ENCODE results near the gene FSHR. TPM values are rescaled to one million over a fixed set of nuclear protein-coding genes. Genes with fewer than 3 reads are reported as not detected.

The FSHR gene
- total and polyA plus RNA-seq, 2 of the 8 experiments (the other 6 are each of a cell fraction or from before 2014, with no cell fraction given) = not detected

DNA sequence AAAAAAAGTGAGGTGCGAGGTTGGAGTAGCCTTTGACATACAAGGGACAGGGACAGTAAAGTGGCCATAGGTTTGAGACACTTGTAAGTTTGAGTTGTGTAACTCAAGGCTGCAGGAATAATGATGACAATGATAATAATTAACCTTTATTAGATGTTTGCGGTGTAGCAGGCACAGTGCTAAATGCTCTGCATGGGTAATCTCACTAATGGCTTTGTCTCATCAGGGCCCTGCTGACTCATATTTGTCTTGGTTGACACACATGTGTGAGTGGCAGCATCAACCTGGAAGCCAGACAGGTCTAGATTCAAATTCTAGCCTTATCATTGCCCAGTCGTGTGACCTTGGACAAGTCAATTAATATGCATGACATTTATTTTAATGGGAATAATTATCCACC, 126.2 kb downstream of the FSHR start:
- 93% methylated on average over 3 of the region's 3 CpGs; no CpG with 5 or more reads in 1 of the 2 experiments for WGBS, 2 experiments (ENCODE audit: extremely low coverage in 1 of 2, insufficient coverage in 1 of 2, insufficient read length in 1 of 2, insufficient replicate concordance in 2 of 2, low coverage in 1 of 2, low lambda C conversion rate in 2 of 2, missing lambda C conversion rate in 1 of 2)
- DNase-seq (ENCODE audit: low read depth in 1 of 2, low spot score in 2 of 2) (no peak), FAIRE-seq (no peak)
- Histone ChIP-seq H3K27me3 (replicated peaks in 1 of 4; ENCODE audit: control insufficient read depth in 3 of 4, extremely low read depth in 1 of 4, insufficient read depth in 3 of 4, low read length in 3 of 4) (no peaks in the 10 kb centered on the region), H4K8ac (ENCODE audit: extremely low read depth, insufficient read depth, low read length) (no peak overlapping the region), H4K5ac (ENCODE audit: insufficient read length, low read depth, low read length) (no peak overlapping the region), H3K79me2 (ENCODE audit: control insufficient read depth in 1 of 2, insufficient read depth in 2 of 2, low read length in 2 of 2) (no peaks in the 10 kb centered on the region), H3K23ac (ENCODE audit: insufficient read length) (no peak overlapping the region), H2BK15ac (ENCODE audit: low read length) (no peak overlapping the region), H4K20me1 (replicated peaks in 1 of 2; ENCODE audit: control insufficient read depth in 1 of 2, insufficient read depth in 2 of 2, low read length in 2 of 2) (no peaks in the 10 kb centered on the region), H3K4ac (replicated peaks; ENCODE audit: insufficient read length, low read depth, low read length) (no peak overlapping the region), H3K56ac (replicated peaks; ENCODE audit: insufficient read length, low read depth, low read length) (no peak overlapping the region), H3K4me2 (ENCODE audit: insufficient read depth in 1 of 2, low read depth in 2 of 2, low read length in 2 of 2) (no peak overlapping the region), H3K4me3 (ENCODE audit: extremely low read depth in 1 of 4, insufficient read depth in 2 of 4, low read depth in 3 of 4, low read length in 4 of 4) (no peak overlapping the region), H2BK12ac (ENCODE audit: low read depth, low read length) (no peak overlapping the region), H3K14ac (ENCODE audit: insufficient read length) (no peak overlapping the region), H3K27ac (ENCODE audit: low read depth, low read length) (no peak overlapping the region), H3K9ac (replicated peaks in 1 of 4; ENCODE audit: extremely low read depth in 1 of 4, low read depth in 3 of 4, low read length in 3 of 4) (no peak overlapping the region), H2AK5ac (ENCODE audit: low read depth, low read length) (no peak overlapping the region), H3K36me3 (ENCODE audit: control insufficient read depth in 2 of 4, insufficient read depth in 4 of 4, low read length in 3 of 4) (no peaks in the 10 kb centered on the region), H4K91ac (replicated peaks; ENCODE audit: insufficient read length, low read length) (no peak overlapping the region), H3K79me1 (ENCODE audit: low read depth, low read length) (no peaks in the 10 kb centered on the region), H2BK5ac (ENCODE audit: low read depth, low read length) (no peak overlapping the region), H3K23me2 (ENCODE audit: low read depth, low read length) (no peaks in the 10 kb centered on the region), H2BK120ac (replicated peaks; ENCODE audit: low read depth, low read length) (no peak overlapping the region), H3K4me1 (replicated peaks in 1 of 4; ENCODE audit: control insufficient read depth in 3 of 4, insufficient read depth in 4 of 4, low read length in 3 of 4) (0 out of 7 replicates have a peak, but pooled peaks cover 0 to 3% (median 0%) of the 10 kb centered on the region in 4 experiments), H3K18ac (ENCODE audit: extremely low read depth, low read length) (no peak overlapping the region), H3K9me3 (ENCODE audit: insufficient read depth in 2 of 2, low read depth in 1 of 2, low read length in 1 of 2) (no peaks in the 10 kb centered on the region), H2AFZ (ENCODE audit: low read length) (no peak overlapping the region), H2BK20ac (ENCODE audit: low read length) (no peak overlapping the region)
- POLR2A ChIA-PET (ENCODE audit: partially characterized antibody) = no interaction called here
- CTCF ChIA-PET (ENCODE audit: partially characterized antibody) = interaction anchor here (0.6 kb wide), 1 partner anchor 25 kb away, joined by 3 read pairs; no protein-coding TSS in a partner anchor
- TF ChIP-seq FOSL1 (IDR thresholded peaks at IDR 0.05; ENCODE audit: insufficient read depth, low read depth, low read length) (no peak), POLR2AphosphoS5 (IDR thresholded peaks at IDR 0.05; ENCODE audit: low read depth, low read length) (no peak), KDM1A (IDR thresholded peaks at IDR 0.05; ENCODE audit: borderline replicate concordance, low read length) (no peak), ASH2L (IDR thresholded peaks at IDR 0.05; ENCODE audit: low read length) (no peak), POU5F1 (IDR thresholded peaks at IDR 0.05; ENCODE audit: low read depth, low read length) (no peak), SIX5 (IDR thresholded peaks at IDR 0.05; ENCODE audit: low read depth, low read length) (no peak), E2F6 (IDR thresholded peaks at IDR 0.05) (no peak), JUND (IDR thresholded peaks at IDR 0.05; ENCODE audit: low read length) (no peak), CEBPB (IDR thresholded peaks at IDR 0.05; ENCODE audit: low read depth, low read length) (no peak), SAP30 (IDR thresholded peaks at IDR 0.05; ENCODE audit: insufficient read depth, insufficient replicate concordance, low read length) (no peak), TEAD4 (IDR thresholded peaks at IDR 0.05; ENCODE audit: low read depth, low read length) (no peak), POLR2A (IDR thresholded peaks at IDR 0.05; ENCODE audit: control extremely low read depth in 1 of 2, low read depth in 2 of 2, low read length in 2 of 2) (no peak), BACH1 (IDR thresholded peaks at IDR 0.05; ENCODE audit: low read length) (no peak), NANOG (IDR thresholded peaks at IDR 0.05; ENCODE audit: insufficient read depth, low read depth, low read length, poor library complexity, severe bottlenecking) (no peak), TAF1 (IDR thresholded peaks at IDR 0.05; ENCODE audit: low read depth, low read length) (no peak)
